Esophagus squamous epithelium (tissue), 4 donors: ENCODE measurements around the gene EHMT1.
A peak's percentile ranks its signal among the peaks of the same experiment; 100 is the strongest.

Source experiments
- CTCF ChIP-seq, 6 experiments: fragments of 450-650 bp in 4 of 6; fragments of 200-600 bp in 2 of 6; sonication (generic) in 2 of 6; IDR thresholded peaks; one replicate each; pipeline ENCODE4 v1.5.1; 2016 to 2019; ENCODE audit warnings: antibody characterized with exemption in 6 of 6, mild to moderate bottlenecking in 4 of 6, moderate library complexity in 4 of 6
- POLR2A ChIP-seq, 4 donors: fragments of 450-650 bp; IDR thresholded peaks; one replicate each; pipeline ENCODE4 v1.6.1; 2017; ENCODE audit warnings: antibody characterized with exemption in 4 of 4, mild to moderate bottlenecking in 4 of 4, moderate library complexity in 3 of 4

GRCh38 chr9:137605121-137606004 lies 13.4 kb upstream of the EHMT1 start, which contains the start of gene ARRDC1:
- no peak for TF ChIP-seq CTCF (IDR thresholded peaks at IDR 0.05)
- TF ChIP-seq POLR2A (IDR thresholded peaks at IDR 0.05), result peak in 2 of 4 donors; percentile 80 to 89
